A549 treated with GW870086 at 1 μM for 4 hours (cell line): ENCODE data around the gene TMEM238L. TPM values are rescaled to one million over a fixed set of nuclear protein-coding genes. Genes with fewer than 3 reads are reported as not detected.

Source experiments
- total RNA-seq: library from RNA; stranded (reverse); fragments of 200-300 nt; extraction: Qiagen RNA extraction; gene quantifications from 5 replicates; pipeline ENCODE4 v1.2.3, GENCODE V29; 2022; ENCODE audit warnings: low read depth

Gene TMEM238L, protein sequence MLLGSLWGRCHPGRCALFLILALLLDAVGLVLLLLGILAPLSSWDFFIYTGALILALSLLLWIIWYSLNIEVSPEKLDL
- total RNA-seq, result not detected in 5 replicates

DNA sequence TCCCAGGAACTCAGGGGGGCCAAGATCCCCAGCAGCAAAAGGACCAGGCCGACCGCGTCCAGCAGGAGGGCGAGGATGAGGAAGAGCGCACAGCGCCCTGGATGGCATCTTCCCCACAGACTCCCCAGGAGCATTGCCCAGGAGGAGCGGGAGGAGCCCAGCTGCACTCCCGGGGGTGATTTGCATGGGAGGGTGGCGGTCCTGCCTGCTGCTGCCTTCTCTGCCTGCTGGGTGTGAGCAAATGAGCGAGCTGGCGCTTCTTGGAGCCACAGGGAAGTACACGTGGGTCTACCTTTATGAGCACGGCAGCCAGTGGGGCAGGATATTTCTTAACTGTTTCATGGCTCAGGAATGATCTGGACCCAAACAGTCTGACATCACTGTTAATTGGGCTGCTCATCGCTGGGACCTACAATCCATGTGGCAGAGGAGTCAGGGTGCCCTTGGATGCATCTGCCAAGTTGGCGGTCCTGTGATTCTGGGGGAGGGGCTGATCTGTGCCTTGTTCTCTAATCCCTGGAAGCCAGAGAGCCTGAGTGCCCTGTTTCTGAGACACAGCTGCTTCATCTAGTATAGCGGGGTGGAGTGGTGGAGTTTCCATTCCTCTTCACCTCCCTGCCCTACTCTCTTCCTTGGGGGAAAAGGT lies at the start of gene TMEM238L:
Gene TMEM238L, minus strand, starts transcription at position 270 of the 646 bp plus-strand sequence. Its CDS starts 136 bp downstream, at position 134.

DNA sequence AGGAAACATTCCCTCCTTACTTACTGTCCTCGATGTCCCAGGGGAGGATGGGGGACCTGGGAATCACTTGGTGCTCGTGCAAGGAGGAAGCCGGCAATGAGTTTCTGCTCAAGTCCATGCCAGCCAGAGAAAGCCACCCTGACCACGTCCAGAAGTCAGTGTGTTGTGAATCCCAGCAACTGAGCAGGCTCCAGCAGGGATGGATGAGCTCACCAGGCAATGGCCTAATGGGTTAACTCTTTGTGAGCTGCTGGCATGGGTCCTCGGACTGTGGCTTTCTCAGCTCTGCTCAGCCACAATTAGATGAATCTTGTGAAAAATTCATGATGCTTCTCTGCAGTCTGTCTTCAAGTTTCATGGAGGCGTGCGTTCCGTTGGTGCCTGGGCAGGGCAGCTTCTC lies 34.0 kb upstream of the TMEM238L start, which contains the start of gene PIRT:
Gene PIRT, minus strand, starts transcription at position 167 of the 400 bp plus-strand sequence. CDS start 12,442 bp downstream, outside the sequence.

Other genes starting within 250 kb of the TMEM238L start
- gene MYH3, start 146.8 kb downstream of the TMEM238L start, total RNA-seq, result 0.68 to 1.5 TPM (median 1.1 TPM) in 5 replicates
- gene SCO1, start 106.6 kb downstream of the TMEM238L start, total RNA-seq, result 51.6 to 62.7 TPM (median 58.4 TPM) in 5 replicates
- 7.1 to 9.5 TPM (median 9.2 TPM) in 5 replicates for gene ADPRM, start 106.5 kb downstream of the TMEM238L start, total RNA-seq
- gene TMEM220, start 74.1 kb downstream of the TMEM238L start, total RNA-seq, result 2.8 to 4.2 TPM (median 3.1 TPM) in 5 replicates
- not detected in 5 replicates for gene PIRT, start 34.0 kb upstream of the TMEM238L start, total RNA-seq